ENCODE measurements around the gene ZNF580.

DNA sequence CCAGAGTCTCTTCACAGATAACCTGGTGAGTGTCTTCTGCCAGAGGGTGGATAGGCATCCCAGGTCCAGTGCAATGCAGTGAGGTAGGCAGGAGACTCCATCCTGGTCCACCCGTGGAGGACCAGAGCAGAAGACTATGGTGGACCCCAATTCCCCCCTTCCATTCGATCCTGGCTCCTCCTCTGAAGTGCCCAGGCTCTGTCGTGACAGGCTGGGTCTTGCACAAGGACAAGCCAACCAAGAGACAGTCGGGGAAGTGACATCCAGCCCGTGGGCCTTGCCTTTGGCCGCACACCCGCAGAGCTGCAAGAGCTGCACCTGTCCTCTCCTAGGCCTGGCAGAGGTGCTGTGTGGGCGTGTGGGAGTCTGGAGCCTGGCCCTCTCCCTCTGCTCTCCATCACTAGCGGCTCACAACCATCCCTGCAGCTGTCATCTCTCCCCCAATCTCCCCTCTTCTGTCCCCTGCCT, 19.6 kb upstream of the ZNF580 start:
- TF ChIP-seq, protein P1, sequence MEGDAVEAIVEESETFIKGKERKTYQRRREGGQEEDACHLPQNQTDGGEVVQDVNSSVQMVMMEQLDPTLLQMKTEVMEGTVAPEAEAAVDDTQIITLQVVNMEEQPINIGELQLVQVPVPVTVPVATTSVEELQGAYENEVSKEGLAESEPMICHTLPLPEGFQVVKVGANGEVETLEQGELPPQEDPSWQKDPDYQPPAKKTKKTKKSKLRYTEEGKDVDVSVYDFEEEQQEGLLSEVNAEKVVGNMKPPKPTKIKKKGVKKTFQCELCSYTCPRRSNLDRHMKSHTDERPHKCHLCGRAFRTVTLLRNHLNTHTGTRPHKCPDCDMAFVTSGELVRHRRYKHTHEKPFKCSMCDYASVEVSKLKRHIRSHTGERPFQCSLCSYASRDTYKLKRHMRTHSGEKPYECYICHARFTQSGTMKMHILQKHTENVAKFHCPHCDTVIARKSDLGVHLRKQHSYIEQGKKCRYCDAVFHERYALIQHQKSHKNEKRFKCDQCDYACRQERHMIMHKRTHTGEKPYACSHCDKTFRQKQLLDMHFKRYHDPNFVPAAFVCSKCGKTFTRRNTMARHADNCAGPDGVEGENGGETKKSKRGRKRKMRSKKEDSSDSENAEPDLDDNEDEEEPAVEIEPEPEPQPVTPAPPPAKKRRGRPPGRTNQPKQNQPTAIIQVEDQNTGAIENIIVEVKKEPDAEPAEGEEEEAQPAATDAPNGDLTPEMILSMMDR (IDR thresholded peaks at IDR 0.05), result no peak
- TF ChIP-seq MAX (CRISPR knock-in tag; IDR thresholded peaks at IDR 0.05), result no peak
- TF ChIP-seq ATF2 (CRISPR knock-in tag; IDR thresholded peaks at IDR 0.05; ENCODE audit: borderline replicate concordance, low read depth), result no peak
- TF ChIP-seq ESRRA (CRISPR knock-in tag; IDR thresholded peaks at IDR 0.05; ENCODE audit: borderline replicate concordance), result no peak

Data from WTC11 (cell line).